NCI-H1417 treated with DMSO at 0.1 percent for 48 hours (cell line): ENCODE results near the gene SENP8.

Experiments
- DNase-seq: peaks from one replicate; lab custom pipeline; 2025; lab: John Stamatoyannopoulos, UW

SENP8 gene

DNA sequence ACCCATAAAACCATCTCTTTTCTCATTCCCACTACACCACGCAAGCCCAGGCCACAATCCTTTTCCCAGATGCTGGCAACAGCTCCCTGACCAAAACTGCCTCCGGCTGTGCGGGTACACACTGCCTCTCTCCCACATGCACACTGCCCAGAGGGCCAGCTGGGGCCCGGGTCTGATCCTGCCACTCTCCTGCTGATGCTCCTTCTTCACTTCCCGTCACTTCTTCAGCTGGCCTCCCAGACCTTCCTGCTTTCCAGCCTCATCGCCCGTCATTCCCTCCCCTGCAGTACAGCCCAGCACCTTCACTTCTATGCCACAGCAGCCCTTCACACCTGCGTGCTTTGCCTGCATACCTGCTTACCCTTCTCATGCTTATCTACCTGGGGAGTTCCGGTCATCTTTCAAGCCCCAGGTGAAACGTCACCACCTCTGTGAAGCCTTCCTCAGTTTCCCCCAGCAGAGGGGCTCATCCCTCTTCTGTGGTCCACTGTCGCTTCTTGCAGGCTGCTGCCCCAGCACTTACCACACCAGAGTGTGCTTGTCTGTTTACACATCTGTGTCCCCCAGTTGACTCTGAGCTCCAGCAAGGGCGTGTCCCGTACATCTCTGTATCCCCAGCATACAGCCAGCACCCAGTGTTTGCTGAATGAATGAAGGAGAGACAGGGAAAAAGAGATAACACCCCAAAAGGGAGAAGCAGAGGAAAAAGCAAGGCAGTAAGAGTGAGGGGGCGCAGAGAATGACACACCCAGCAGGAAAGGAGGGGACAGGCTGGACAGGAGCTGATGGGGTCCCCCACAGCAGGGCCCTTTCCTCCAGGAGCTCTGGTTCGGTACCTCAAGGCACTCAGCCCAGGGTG lies 57.2 kb downstream of the SENP8 start:
- no peak for DNase-seq

DNA sequence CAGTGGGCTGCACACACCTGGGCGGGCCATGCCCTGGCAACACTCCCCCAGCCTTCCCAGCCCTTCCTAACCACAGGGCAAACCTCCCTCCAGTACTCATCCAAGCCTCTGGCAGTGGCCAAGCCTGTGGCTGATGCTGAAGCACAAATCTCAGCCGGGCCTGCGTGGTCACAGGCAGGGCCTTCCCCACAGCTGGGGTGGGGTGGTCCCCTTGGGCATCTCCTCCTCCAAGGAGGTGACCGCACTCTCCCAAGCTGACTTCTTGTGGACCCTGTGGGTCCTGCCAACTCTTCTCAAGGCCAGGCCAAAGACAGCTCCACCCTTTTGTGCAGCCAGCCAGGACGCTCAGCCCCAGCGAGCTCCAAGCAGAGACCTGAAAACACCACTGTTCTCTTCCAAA lies 58.0 kb downstream of the SENP8 start:
- DNase-seq, result no peak

DNA sequence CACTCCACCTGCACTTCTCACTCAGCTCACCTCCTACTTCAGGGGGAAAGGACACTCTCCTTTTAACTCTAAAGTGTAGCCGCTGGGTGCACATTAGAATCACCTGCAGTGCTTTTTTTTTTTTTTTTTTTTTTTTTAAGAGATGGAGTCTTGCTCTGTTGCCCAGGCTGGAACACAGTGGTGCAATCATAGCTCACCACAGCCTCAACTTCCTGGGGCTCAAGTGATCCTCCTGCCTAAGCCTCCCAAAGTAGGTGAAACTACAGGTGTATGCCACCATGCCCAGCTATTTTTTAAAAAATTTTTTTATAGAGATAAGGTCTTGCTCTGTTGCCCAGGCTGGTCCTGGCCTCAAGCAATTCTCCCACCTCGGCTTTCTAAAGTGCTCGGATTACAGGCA lies 58.5 kb downstream of the SENP8 start:
- no peak for DNase-seq

DNA sequence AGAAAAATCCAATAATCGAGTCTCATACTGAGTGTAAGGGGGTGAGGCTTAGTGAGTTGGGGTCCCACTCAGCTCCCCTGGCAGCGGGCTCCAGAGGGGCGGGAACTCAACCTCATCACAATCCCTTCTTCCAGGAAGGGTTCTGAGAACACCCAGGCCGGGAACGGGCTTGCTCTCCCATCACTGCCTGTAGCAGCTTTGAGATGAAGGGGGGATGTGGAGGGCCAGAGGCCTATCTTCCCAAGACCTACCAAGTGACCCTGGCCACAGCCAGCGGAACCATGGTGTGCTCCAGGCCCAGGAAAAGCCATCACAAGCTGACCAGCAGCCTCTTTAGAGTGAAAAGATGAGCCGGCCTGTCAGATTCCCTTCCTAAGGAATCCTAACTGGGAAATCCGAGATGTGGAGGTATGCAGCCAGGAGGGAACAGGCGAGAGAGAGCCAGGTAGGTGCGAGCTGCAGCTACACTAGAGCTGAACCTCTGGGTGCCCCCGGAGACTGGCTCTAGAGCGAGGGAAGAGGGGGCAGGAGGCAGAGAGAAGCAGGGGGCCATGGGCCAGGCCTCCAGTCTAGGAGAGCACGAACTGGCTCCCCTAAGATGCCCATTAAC lies 60.9 kb downstream of the SENP8 start:
- DNase-seq, result no peak

DNA sequence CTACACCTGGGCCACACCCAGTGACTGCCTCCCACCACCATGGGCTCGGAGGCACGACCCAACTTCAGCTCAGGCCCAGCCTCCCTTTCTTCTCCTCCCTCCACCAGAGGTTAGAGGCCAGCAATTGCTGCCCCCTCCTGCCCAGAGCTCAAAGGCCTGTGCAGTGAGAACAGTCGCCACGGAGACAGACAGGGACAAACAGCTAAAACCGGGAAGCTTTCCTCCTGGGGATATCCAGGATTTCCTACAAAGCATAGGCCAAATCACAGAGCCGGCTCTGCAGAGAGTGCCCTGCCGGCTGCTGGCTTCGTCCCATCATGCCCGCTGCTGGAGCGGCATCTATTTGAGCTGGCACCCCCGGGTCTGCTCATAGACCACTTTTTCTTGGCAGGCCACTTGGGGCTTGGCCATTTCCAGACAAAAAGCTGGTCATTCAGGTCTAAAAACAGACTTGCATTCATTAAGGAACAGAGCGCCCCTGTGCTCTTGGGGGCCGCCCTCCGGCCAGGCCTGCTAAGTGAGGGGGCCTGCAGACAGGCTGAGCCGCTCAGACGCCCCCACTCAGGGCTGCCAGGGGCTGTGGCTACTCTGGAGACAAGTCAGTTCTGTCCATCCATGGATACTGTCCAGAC lies 61.9 kb downstream of the SENP8 start:
- DNase-seq, result no peak

DNA sequence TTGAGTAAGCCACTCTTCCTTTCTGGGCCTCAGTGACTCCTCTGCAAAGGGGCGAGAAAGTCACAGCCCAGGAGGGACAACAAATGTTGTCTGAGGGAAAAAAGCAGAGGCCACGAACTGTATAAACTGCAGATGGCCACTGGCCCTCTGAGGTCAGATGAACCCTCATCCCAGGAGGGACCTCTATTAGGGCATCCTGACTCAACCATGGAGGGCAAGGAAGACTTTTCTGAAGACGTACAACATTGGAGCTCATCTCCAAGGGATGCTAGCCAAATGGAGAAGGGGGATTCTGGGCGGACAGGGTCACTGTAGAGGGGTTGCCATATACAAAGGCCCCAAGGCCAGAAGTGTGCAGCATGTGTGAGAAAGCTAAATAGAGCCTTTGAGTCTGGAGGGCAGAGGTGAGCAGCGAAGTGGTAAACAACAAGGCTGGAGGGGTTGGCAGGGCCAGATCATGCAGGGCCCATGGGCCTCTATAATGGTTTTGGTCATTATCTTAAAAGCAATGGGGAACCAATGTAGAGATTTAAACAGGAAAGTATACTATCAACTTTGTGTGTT lies 62.6 kb downstream of the SENP8 start:
- no peak for DNase-seq

DNA sequence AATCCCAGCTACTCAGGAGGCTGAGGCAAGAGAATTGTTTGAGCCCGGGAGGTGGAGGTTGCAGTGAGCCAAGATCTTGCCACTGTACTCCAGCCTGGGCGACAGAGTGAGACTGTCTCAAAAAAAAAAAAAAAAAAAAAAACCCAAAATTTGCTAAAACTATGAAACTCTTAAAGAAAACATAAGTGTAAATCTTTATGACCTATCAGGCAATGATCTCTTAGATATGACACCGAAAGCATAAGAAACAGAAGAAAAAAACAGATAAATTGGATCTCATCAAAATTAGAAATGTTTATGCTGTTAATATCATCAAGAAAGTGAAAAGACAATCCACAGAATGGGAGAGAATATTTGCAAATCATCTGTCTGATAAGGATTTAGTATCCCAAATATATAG lies 64.0 kb downstream of the SENP8 start:
- no peak for DNase-seq

DNA sequence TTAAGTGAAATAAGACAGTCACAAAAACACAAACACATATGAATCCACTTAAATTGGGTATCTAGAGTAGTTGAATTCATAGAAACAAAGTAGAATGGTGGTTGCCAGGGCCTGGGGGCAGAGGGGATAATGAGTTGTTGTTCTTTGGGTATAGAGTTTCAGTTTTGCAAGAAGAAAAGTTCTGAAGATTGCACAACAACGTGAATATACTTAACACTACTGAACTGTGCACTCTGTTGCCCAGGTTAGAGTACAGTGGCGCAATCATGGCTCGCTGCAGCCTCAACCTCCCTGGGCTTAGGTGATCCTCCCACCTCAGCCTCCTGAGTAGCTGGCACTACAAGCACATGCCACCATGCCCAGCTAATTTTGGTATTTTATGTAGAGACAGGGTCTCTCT lies 64.5 kb downstream of the SENP8 start:
- DNase-seq, result no peak

DNA sequence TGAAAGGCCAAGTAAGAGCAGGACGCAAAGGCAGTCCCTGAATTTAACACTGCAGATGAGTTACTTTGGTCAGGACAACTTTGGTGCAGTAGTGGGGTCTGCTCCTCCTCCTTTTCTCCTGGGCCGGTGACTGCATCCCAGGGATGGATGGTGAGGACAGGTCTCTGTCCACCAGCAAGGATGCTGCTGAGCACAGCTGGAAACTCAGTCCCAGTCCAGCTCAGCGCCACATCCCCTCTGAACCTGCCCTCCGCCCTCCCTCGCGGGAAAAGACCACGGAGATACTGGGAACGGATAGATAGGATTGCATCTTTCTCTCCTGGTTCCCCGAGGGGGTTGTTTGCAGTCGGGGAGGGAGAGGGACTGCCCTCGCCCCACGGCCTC lies 65.6 kb downstream of the SENP8 start:
- no peak for DNase-seq

DNA sequence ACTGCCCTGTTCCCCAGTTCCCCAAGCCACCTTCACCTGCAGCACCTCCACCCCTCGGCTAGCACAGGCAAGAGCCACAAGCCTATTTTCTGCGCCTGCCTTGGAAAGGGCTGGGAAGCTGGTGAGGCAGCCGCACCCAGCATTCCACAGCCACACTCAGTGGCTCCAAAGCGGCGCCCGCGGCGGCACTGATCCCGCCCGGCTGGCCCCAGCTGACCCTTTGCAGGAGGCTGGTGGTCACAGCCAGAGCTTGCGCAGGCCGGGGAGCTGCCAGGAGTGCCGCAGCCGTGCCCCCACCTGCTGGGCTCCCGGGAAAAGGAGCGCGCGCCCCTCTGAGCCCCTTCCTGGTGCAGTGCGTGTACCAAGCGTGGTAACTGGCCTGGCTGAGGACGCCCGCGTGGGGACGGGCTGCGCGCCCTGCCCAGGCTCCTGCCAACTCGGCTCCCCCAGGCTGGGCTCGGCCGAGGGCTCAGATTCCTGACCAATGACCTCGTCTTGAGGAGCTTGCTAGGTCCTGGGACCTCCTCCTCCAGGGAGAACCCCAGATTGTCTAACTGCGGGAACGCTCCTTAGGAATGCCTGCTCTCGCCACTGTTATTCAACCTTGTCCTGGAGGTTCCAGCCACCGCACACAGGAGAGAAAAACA lies 66.1 kb downstream of the SENP8 start:
- DNase-seq, result no peak

DNA sequence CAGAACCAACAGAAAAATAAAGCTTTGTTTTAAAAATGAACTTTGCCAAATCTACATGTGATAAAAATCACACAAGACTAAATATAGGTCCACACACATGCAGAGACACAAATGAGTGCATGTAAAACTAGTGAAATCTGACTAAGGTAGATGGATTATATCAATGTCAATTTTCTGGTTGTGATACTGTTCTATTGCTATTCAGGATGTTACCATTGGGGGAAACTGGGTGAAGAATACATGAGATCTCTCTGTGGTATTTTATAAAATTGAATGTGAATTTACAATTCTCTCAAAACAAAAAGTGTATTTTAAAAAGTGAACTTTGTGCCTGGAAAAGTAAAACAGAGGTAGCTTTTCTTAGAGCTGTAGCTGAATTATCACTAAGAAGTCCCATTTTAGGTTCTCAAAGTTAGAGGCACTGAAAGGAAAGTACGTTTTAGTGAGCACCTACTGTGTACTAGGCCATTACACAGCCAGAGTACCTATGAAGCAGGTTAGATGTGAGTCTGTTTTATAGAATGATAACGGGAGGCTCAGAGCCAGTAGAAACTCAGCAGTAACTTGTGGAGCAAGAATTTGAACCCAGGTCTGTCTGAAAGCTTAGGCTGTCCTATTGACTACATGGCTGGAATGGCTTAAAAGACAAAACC lies 71.2 kb downstream of the SENP8 start:
- DNase-seq, result no peak

DNA sequence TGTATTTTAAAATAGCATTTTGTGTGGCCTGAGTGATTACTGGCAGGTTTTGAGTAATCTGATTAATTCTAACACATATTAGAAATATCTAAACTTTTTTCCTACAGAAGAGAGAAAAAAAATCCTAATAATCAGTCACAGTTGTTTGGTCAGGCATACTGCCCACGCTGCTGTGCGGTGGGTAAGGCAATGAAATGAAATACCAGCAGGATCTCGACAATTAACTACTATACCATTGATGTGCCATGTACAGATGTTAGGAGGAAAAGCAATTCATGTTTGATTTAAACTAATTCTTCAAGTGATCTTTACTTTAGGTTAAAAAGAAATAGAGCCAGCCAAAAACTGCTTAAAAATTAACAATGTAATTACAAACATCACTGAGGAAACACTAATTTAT lies 74.2 kb downstream of the SENP8 start:
- DNase-seq, result no peak
